Stimulated activated CD4-positive, alpha-beta T cell treated with anti-CD3 and anti-CD28 coated beads, Interleukin-4, amount 100 ng/mL, for 4 hours (primary cell): ENCODE results near the gene UXS1.

Experiments
- DNase-seq, 2 experiments: peaks; one replicate each; pipeline ENCODE4 v3.0.0-alpha.2; 2020

Gene UXS1

GRCh38 chr2:106129150-106129549, 65.0 kb downstream of the UXS1 start:
- DNase-seq, result no peak

- DNase-seq, result no peak
Observed at GRCh38 chr2:106127776-106128268, 66.3 kb downstream of the UXS1 start.

- DNase-seq, result no peak
Observed at GRCh38 chr2:106127282-106127771, 66.8 kb downstream of the UXS1 start.

GRCh38 chr2:106126705-106127281, 67.3 kb downstream of the UXS1 start:
- DNase-seq, result no peak

GRCh38 chr2:106126295-106126694, 67.8 kb downstream of the UXS1 start:
- no peak for DNase-seq

GRCh38 chr2:106124905-106125549, 69.1 kb downstream of the UXS1 start:
- no peak for DNase-seq

GRCh38 chr2:106124106-106124756, 69.9 kb downstream of the UXS1 start:
- DNase-seq, result no peak

- DNase-seq, result no peak
Observed at GRCh38 chr2:106122157-106122556, 71.9 kb downstream of the UXS1 start.

- no peak for DNase-seq
Observed at GRCh38 chr2:106120432-106120831, 73.7 kb downstream of the UXS1 start.

GRCh38 chr2:106119074-106119473, 75.0 kb downstream of the UXS1 start:
- no peak for DNase-seq

- no peak for DNase-seq
Observed at GRCh38 chr2:106117882-106118684, 76.0 kb downstream of the UXS1 start.

- no peak for DNase-seq
Observed at GRCh38 chr2:106117347-106117746, 76.8 kb downstream of the UXS1 start.

- DNase-seq, result no peak
Observed at GRCh38 chr2:106116248-106116647, 77.9 kb downstream of the UXS1 start.

GRCh38 chr2:106115665-106116064, 78.4 kb downstream of the UXS1 start:
- no peak for DNase-seq

- no peak for DNase-seq
Observed at GRCh38 chr2:106115250-106115649, 78.9 kb downstream of the UXS1 start.

- DNase-seq, result no peak
Observed at GRCh38 chr2:106114166-106114565, 79.9 kb downstream of the UXS1 start.

GRCh38 chr2:106113361-106113966, 80.6 kb downstream of the UXS1 start:
- no peak for DNase-seq

- DNase-seq, result no peak
Observed at GRCh38 chr2:106111882-106112571, 82.1 kb downstream of the UXS1 start.

GRCh38 chr2:106109675-106110424, 84.3 kb downstream of the UXS1 start:
- no peak for DNase-seq

- DNase-seq, result no peak
Observed at GRCh38 chr2:106108791-106109190, 85.3 kb downstream of the UXS1 start.

- DNase-seq, result no peak
Observed at GRCh38 chr2:106108351-106108750, 85.8 kb downstream of the UXS1 start.
